H1 (cell line): Measurements from ENCODE around the gene ENDOV. TPM values are rescaled to one million over a fixed set of nuclear protein-coding genes. Genes with fewer than 3 reads are reported as not detected.

Source experiments
- polyA plus RNA-seq, 7 experiments: library from polyadenylated mRNA; depleted of rRNA in 3 of 7; stranded (reverse) in 5 of 7; unstranded in 2 of 7; fragments of >200 nt in 5 of 7; fragments of 200-250 nt in 2 of 7; gene quantifications; 1 replicate in 5 of 7; 2 replicates in 1 of 7; 4 replicates in 1 of 7; pipeline versions ENCODE4 v1.2.1 to v1.2.3, GENCODE V29; 2011 to 2013; ENCODE audit warnings: missing spikeins in 2 of 7, mixed read lengths in 2 of 7
- total RNA-seq: library from RNA; stranded (reverse); fragmentation: NEBNext Ultra II Directional; extraction: Animal tissue kit (Norgen Biotek cat#: 25700); gene quantifications from 2 replicates; pipeline ENCODE4 v1.2.1, GENCODE V29; 2021
- TF ChIP-seq, protein P1 (sequence below): fragments of 300-600 bp; sonication (generic); IDR thresholded peaks from 2 replicates; pipeline ENCODE4 v1.7.1; 2012; ENCODE audit warnings: low read length, moderate library complexity, mild to moderate bottlenecking, inconsistent platforms; ENCODE audit not compliant: insufficient replicate concordance

Gene ENDOV
- total and polyA plus RNA-seq, 2 of the 8 experiments (the other 6 are each of a cell fraction or from before 2014, with no cell fraction given): 10.6 to 13.3 TPM

DNA sequence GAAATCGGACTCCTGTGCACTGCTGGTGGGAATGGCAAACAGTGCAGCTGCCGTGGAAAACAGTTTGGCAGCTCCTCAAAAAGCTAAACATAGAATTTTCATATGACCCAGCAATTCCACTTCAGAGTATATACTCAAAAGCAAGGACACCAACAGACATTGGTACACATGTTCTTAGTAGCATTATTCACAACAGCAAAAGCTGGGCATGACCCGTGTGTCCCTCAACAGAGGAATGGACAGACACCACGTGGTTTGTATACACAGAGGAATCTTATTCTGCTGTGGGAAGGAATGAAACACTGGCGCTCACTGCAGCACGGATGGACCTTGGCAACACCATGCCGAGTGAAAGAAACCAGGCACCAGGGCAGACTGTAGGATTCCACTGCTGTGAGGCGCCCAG is 45.5 kb downstream of the ENDOV start (continued):
- TF ChIP-seq, protein P1, sequence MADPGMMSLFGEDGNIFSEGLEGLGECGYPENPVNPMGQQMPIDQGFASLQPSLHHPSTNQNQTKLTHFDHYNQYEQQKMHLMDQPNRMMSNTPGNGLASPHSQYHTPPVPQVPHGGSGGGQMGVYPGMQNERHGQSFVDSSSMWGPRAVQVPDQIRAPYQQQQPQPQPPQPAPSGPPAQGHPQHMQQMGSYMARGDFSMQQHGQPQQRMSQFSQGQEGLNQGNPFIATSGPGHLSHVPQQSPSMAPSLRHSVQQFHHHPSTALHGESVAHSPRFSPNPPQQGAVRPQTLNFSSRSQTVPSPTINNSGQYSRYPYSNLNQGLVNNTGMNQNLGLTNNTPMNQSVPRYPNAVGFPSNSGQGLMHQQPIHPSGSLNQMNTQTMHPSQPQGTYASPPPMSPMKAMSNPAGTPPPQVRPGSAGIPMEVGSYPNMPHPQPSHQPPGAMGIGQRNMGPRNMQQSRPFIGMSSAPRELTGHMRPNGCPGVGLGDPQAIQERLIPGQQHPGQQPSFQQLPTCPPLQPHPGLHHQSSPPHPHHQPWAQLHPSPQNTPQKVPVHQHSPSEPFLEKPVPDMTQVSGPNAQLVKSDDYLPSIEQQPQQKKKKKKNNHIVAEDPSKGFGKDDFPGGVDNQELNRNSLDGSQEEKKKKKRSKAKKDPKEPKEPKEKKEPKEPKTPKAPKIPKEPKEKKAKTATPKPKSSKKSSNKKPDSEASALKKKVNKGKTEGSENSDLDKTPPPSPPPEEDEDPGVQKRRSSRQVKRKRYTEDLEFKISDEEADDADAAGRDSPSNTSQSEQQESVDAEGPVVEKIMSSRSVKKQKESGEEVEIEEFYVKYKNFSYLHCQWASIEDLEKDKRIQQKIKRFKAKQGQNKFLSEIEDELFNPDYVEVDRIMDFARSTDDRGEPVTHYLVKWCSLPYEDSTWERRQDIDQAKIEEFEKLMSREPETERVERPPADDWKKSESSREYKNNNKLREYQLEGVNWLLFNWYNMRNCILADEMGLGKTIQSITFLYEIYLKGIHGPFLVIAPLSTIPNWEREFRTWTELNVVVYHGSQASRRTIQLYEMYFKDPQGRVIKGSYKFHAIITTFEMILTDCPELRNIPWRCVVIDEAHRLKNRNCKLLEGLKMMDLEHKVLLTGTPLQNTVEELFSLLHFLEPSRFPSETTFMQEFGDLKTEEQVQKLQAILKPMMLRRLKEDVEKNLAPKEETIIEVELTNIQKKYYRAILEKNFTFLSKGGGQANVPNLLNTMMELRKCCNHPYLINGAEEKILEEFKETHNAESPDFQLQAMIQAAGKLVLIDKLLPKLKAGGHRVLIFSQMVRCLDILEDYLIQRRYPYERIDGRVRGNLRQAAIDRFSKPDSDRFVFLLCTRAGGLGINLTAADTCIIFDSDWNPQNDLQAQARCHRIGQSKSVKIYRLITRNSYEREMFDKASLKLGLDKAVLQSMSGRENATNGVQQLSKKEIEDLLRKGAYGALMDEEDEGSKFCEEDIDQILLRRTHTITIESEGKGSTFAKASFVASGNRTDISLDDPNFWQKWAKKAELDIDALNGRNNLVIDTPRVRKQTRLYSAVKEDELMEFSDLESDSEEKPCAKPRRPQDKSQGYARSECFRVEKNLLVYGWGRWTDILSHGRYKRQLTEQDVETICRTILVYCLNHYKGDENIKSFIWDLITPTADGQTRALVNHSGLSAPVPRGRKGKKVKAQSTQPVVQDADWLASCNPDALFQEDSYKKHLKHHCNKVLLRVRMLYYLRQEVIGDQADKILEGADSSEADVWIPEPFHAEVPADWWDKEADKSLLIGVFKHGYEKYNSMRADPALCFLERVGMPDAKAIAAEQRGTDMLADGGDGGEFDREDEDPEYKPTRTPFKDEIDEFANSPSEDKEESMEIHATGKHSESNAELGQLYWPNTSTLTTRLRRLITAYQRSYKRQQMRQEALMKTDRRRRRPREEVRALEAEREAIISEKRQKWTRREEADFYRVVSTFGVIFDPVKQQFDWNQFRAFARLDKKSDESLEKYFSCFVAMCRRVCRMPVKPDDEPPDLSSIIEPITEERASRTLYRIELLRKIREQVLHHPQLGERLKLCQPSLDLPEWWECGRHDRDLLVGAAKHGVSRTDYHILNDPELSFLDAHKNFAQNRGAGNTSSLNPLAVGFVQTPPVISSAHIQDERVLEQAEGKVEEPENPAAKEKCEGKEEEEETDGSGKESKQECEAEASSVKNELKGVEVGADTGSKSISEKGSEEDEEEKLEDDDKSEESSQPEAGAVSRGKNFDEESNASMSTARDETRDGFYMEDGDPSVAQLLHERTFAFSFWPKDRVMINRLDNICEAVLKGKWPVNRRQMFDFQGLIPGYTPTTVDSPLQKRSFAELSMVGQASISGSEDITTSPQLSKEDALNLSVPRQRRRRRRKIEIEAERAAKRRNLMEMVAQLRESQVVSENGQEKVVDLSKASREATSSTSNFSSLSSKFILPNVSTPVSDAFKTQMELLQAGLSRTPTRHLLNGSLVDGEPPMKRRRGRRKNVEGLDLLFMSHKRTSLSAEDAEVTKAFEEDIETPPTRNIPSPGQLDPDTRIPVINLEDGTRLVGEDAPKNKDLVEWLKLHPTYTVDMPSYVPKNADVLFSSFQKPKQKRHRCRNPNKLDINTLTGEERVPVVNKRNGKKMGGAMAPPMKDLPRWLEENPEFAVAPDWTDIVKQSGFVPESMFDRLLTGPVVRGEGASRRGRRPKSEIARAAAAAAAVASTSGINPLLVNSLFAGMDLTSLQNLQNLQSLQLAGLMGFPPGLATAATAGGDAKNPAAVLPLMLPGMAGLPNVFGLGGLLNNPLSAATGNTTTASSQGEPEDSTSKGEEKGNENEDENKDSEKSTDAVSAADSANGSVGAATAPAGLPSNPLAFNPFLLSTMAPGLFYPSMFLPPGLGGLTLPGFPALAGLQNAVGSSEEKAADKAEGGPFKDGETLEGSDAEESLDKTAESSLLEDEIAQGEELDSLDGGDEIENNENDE: no peak
